HG03045 (cell line): ENCODE measurements around the gene CRABP1.

Experiments used
- ATAC-seq: cut with Tn5 transposase; IDR thresholded peaks from one replicate; pipeline ENCODE4 v1.9.1; 2021; ENCODE audit warnings: mild to moderate bottlenecking, moderate library complexity; ENCODE audit not compliant: unreplicated experiment

The CRABP1 gene

DNA sequence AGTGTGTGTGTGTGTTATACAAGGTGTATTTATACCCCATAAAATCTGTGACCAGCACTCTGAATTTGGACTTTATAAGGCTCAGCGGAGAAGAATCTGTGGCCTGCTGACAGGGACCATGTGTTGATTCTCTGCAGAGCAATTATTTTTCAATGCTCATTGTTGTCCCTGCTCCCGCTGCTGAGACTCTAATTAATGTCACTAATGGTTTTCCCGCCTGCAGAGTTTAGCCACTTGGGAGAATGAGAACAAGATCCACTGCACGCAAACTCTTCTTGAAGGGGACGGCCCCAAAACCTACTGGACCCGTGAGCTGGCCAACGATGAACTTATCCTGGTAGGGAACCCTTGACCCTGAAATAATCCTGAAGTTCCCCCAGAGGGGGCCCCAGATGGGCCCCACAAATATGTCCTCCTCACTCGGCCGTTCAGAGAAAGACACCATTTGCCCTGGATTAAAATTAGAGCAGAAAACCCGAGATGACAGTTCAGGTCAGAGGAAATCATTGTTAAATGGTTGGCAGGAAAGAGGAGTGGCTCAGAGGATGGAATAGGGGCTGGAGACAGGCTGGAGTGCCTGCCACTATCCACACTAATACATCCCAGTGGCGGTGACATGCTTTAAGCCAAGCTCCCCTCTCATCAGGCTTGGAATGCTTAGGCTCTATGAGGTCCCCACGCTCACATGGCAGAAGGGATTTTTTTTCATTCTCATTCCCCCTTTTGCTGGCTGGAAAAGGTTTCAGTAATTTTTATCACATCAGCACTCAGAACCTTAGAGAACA lies 3.3 kb downstream of the CRABP1 start:
- ATAC-seq, result no peak

DNA sequence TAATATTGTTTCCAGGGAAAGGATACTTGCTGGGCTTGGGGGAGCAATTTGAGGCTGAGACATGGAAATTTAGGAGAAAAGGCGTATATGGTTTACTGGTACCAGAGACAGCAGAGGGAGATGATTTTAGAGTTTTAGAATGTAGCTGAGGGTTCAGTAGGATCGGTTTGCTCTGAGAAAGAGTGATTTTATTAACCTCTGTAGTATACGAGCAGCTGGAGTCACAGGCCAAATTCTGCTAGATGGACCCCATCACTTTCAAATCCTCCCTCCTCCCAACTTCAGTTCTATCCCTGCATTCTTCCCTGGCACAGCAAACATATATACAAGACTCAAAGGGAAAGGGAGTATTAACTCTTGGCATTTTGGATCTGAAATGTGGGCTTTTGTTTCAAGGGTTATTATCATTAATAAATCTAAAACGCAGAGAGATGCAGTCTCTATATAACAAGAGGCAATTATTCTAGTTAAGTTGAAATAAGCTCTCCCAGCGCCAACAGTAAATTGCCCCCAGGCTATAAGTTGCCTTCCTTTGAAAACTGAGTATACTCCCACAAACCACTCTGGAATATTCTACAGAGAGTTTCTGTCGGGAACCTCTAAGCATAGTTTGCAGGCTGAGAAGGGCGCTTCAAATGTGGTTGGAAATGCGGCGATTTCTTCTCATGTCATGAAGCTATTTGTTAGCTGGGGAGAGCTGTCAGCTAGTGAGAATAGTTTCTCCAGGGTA lies 5.4 kb downstream of the CRABP1 start:
- ATAC-seq, result no peak

DNA sequence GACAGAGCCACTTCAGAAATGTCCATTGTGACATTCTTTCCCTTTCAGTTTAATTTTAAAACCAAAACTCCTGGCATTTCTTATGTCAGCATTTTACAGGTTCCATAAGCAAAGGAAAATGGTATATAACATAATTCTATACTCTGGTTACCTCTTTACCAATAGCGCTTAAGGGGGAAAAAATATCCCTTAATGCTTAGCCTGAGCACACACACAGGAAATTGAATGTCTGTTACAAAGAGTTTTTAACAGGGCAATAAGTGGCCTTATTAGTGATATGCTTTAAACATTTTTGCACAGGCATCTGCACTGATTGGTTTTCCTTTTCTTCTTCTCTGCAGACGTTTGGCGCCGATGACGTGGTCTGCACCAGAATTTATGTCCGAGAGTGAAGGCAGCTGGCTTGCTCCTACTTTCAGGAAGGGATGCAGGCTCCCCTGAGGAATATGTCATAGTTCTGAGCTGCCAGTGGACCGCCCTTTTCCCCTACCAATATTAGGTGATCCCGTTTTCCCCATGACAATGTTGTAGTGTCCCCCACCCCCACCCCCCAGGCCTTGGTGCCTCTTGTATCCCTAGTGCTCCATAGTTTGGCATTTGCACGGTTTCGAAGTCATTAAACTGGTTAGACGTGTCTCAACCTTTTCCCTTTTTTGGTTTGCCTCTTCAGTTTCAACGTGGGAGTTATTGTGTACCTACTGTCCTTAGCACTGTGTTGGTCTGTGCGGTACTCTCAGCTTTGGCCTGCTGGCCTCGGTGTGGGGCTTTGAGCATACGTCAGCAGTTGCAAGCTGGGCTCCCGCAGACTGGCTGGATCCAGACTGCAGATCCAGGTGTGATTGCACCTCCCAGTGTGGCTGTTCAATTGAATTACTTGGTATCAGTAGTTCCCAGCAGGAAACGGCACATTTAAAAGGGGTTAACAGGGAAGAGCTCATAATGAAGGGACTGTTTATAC lies 7.7 kb downstream of the CRABP1 start:
- ATAC-seq, result no peak

DNA sequence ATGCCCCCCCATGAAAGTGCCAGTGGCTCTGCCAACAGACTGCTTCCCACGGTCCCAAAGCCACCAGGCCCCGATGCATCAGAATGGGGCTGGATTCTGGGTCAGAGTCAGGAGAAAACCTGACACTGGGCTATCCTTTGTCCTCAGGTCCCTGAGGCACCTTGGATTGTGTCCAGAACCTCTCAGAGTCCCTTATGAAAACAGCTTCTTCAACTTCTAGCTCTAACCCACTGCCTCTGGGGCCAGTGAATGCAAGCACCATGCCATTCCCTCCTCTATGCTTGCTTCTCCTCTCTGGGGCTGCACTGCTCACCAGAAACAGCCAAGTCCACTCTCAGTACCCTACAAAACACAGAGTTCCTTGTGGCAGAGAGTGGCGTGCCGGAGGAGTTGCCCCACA lies 9.9 kb downstream of the CRABP1 start:
- no peak for ATAC-seq

DNA sequence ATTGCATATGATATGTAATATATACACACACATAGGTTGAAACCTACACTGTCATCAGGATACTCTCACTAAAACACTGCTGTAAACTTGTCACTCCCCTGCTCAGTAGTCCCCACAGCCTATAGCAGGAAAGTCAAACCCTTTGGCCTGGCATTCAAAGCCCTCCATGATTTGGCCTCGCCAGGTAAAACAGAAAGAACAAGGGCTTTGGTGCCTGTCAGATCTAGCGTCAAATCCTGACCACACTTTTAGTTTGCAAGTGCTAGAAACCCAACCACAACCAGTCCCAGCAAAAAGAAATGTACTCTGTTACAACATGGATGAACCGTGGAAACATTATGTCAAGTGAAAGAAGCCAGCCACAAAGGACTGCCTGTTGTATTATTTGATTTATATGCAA lies 11.4 kb downstream of the CRABP1 start:
- ATAC-seq, result no peak

DNA sequence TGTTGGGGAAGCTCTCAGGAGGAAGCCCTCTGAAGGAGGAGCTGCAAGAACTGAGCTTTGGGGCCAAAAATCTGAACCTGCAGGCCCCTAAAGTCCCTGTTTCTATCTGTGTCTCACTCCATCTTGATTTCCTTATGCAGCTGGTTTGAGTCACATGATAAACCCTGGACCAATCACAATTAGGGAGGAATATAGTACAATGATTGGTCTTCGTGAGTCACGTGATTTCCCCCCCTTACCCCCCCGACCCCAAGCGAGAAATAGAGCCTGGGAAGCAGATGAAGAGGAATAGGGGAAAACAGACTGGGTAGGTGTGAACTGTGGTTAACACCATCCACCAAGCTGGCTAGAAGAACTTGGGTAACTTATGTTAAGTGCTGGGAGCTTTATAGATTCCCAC lies 12.9 kb downstream of the CRABP1 start:
- no peak for ATAC-seq

DNA sequence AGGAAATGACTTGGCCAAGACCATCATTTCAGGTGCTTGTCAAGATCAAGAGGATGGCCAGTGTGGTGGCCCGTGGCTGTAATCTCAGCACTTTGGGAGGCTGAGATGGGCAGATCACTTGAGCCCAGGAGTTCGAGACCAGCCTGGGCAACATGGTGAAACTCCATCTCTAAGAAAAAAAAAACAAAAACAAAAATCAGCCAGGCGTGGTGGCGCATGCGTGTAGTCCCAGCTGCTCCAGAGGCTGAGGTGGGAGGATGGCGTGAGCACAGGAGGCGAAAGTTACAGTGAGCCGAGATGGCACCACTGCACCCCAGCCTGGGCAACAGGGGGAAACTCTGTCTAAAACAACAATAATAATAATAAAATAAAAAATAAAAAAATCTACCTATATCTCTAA lies 15.0 kb downstream of the CRABP1 start:
- ATAC-seq, result no peak

DNA sequence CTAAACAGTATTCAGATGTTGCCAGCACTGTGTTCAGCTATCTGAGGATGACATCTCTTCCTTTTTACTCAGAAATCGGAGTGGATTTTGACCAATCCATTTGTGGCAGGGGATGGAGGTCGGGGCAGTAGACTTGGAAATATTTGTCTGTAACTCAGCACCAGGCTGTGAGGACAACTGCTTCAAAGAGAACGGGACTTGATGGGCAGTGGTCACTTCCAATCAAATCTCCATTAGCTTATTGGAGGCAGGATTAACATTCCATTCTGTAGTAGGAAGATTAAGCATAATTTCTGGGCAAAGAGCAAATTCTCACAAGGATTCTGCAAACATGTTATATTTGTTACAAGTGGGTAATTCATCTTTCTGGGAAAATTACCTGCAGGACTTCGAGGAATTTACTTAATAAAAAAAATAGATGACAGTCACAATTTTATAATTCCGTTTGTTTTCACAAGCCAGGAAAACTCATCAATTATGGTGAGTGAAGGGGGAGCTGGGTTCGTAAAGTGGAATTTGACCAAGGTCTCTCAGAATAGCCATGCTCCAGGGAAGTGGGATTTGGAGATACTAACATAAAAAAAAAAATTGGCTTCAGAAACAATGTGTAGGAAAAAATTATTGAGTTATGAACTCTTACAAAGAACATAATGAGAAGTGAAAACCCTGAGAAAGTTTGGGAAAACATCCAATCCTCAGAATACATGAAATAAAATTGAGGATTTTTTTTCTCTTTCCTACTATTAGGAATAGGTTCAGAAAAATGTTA lies 18.1 kb downstream of the CRABP1 start:
- ATAC-seq, result no peak

DNA sequence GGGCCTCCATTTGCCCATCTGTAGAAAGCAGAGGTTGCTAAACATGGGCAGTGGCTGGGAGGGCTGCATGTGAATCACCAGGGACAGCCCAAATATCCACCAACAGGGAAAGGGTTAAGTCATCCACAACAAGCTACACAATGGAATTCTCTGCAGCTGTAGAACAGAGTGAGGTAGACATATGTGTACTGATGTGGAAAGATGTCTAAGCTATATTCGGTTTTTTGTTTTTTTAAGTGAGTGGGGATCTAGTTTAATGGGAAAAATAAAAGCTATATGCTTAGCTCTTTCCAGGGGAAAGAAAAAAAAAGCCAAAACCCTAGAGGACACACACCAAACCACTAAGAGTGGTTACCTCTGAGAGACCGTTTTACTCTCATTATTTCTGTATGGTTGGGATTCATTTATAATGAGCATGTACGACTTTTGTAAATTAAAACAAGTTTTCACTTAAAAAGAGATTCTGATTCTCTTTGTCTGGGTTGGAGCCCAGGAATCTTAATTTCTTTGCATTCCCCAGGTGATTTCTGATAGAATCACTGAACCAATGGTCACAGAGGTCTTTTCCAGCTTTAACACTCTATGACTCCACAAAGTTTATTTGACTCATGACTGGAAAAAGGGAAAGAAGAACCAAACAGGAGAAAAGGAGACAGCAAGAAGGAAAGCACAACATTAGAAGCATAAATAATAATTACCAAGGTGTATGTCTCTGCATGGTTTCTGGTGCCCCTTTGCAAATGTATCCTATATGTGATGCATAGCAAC lies 19.1 kb downstream of the CRABP1 start:
- no peak for ATAC-seq

DNA sequence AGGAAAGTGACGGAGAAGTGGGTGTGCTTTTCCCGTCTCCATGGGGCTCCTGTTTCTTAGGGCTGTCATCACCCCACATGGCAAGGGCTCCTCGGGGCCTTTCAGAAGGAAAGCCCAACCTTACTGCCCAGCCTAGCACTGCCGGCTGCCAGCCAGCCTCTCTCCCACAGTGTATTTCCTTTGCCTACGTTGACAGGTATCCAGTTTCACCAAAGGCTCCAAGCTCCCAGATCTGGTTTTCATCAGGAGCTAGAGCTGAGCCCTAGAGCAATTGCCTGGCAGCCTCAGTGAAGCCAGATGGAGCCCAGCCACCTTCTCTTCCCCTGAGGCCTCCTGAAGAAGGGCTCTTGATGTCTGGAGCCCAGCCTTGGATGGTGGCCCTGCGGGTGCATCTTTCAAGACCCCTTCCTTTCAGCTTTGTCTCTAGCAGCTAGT lies 20.2 kb downstream of the CRABP1 start:
- no peak for ATAC-seq

DNA sequence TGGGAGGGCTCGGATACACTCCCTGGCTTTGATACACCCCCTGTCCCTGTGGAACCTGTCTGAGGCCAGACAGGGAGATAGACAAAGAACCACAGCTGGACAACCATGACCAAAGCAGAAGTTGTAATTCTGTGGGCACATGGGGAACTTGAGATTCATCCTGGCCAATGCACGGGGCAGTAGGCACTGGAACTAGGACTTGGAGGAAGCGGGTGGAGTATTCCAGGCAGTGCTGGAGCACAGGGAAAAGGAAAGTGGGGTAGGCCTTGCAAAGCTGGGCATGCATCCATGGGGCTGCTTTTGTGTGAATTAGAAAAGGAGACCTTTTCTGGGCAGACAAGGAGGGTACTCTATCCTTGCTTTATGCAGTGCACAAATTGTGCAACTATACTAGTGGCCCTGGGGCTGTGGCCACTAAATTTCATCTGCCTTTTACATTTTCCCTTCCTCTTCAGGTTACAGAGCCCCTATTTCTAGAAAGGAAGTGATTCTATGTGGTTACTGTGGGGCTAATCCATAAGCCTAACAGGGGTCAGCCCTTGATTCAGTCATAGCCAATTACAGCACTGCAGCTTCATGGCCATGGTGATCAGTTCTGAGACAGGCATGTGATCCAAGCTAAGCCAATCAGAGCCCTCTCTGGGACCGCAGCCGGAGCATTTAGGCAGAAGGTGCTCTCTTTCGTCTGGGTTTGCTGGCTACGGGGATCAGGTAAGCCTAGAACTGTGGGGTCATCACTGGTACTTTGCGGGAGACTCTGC lies 21.0 kb downstream of the CRABP1 start:
- ATAC-seq, result no peak

DNA sequence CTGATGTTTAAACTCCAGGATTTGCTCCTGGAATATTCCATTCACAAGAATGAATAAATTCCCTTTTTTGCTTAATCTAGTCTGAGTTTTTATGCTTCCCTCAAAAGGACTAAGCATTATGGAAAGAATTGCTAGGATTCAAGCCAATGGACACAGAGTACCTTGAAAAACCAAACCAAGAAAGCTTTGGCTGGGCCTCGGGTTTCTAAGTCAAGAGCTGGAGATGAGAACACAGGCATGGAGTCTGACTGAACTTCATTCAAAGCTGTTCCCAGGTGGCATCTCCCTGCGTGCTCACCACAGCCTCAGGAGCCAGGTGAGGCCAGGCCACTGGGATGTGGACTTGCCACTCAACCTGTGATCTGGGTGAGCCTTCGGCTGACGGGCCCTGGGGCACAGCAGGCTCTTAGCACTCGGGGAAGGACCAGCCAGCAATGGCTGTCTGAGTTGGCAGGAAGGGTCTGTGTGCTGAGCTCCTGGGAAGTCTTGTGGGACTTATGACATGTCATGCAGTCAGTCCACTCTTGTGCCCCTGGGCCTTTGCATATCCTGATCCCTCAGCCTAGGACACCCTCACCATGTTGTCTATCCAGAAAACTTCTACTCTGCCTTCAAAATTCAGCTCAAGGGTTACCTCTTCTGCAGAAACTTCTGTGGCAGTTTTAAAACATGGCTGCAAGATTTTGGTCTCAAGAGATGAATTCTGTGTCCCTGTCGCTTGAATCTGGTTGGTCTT lies 21.8 kb downstream of the CRABP1 start:
- ATAC-seq, result no peak

DNA sequence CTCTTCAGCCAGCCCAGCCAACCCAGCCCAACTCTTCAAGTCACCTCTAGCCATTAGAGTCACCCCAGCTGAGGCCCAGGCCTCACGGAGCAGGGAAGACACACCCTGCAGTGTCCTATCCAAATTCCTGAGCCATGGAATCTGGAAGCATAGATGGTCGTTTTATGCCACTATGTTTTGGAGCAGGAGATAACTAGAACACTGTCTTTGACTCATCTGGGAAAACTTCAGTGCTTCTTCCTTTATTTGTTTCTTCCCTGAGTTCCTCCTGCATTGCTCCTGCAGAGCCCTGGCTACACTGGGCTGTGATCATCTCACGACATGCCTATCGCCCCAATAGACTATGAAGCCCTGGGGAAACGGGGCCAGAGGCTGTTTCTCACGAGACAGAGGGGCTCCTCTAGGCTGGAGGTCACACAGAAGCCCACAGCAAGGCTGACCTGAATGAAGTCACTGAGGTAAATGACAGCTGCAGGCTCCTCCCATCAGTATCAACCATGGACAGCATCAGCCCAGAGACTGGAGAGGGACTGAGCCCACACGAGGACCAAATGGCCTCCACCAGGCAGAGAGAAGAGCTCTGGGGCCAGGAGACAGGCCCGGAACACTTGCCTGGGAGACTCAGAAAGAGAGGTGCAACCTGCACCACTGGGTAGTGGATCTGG lies 22.7 kb downstream of the CRABP1 start:
- ATAC-seq, result no peak

DNA sequence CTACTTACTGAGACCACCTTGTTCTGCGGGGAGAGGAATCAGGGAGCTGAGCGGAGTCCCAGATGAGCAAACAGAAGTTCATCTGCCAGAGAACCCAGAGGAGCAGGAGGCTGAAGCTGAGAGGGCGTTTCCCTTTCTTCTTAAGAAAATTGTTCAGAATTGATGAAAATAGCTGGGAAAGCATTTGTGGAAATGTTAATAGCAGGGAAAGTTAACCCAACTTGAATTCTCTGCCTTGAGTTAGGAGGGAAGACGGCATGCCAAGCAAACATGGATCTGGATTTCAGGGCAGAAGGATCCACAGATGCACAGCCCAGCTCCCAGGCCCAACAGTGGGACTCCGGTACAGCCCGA lies 23.2 kb downstream of the CRABP1 start:
- ATAC-seq, result no peak

DNA sequence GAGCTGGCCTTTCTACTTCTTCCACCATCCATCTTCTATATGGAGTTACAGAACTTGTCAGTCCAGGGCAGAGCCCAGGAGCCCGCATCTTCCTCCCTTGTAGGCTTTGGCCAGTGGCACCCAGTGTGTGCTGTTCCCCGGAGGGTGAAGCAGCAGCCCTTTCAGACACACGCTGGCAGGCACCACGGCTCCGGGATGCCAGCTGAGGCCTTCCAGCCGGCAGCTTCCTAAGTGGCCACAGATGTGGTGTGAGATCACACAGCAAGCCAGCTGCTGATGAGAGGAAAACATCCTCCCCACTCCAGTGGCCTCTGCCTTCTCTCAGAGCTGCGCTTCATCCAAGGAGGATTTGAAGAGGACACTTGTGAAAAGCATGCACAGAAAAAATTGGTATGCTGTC lies 24.1 kb downstream of the CRABP1 start:
- no peak for ATAC-seq

DNA sequence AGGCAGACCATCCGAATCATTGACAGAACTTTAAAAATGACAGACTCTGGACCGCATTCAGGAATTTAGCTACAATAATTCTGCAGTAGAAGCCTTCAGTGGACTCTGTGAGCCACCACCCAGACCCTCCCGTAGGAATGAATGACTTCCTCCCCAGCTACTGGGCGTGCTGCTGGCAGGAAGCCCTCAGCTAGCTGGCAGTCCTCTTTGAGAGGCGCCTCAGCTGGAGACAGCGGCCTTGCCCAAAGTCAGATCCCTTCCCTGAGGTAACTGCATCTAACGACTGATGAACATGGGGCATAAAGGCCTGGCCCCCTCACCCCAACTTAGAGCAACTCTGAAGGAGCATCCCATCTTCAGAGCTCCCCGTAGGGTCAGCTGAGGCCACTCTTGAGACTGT lies 25.8 kb downstream of the CRABP1 start:
- ATAC-seq, result no peak

DNA sequence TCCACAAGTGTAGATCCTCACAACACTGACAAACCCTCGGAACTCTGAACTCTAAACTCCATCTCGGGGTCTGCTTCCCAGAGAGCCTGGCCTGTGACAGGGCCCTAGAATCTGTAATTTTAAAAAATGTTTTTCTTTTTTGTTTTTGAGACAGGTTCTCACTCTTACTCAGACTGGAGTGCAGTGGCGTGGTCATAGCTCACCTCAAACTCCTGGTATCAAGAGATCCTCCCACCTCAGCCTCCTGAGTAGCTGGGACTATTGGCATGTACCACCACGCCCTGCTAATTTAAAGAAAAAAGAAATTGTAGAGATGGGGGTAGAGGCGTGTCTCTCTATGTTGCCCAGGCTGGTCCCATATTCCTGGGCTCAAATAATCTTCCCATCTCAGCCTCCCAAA lies 26.2 kb downstream of the CRABP1 start:
- no peak for ATAC-seq

DNA sequence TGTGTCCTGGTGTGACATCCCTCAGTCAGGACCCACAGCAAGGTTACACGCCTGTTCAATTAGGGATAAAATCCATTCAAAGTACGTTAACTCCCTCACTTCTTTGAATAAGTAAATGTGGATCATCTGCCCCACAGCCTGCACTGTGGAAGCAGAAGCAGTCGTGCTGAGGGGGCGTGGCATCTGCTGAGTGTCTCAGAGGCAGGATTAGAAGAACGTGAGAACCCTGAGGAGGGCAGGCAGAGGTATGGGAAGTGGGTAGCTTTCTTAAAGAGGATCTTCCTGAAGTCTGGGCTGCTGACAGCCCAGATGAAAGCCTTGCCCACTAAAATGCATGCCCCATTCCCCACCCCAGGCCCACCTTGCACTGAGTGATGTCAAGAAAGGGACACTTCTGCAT lies 28.5 kb downstream of the CRABP1 start:
- ATAC-seq, result no peak
